ENCODE results near the gene TACC2.

GRCh38 chr10:122263971-122264370, 275.0 kb downstream of the TACC2 start:
- TF ChIP-seq ARNTL (CRISPR knock-in tag; IDR thresholded peaks at IDR 0.05; ENCODE audit: borderline replicate concordance, low read depth) = no peak
- TF ChIP-seq, protein P1, sequence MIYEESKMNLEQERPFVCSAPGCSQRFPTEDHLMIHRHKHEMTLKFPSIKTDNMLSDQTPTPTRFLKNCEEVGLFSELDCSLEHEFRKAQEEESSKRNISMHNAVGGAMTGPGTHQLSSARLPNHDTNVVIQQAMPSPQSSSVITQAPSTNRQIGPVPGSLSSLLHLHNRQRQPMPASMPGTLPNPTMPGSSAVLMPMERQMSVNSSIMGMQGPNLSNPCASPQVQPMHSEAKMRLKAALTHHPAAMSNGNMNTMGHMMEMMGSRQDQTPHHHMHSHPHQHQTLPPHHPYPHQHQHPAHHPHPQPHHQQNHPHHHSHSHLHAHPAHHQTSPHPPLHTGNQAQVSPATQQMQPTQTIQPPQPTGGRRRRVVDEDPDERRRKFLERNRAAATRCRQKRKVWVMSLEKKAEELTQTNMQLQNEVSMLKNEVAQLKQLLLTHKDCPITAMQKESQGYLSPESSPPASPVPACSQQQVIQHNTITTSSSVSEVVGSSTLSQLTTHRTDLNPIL (CRISPR knock-in tag; IDR thresholded peaks at IDR 0.05; ENCODE audit: low read depth) = no peak
- no peak for TF ChIP-seq PPARA (CRISPR knock-in tag; IDR thresholded peaks at IDR 0.05; ENCODE audit: borderline replicate concordance)
- no peak for TF ChIP-seq PATZ1 (CRISPR knock-in tag; IDR thresholded peaks at IDR 0.05; ENCODE audit: borderline replicate concordance)
- no peak for TF ChIP-seq TSHZ2 (CRISPR knock-in tag; IDR thresholded peaks at IDR 0.05)
- no peak for TF ChIP-seq TCF4 (CRISPR knock-in tag; IDR thresholded peaks at IDR 0.05; ENCODE audit: borderline replicate concordance)
- no peak for TF ChIP-seq OSR1 (CRISPR knock-in tag; IDR thresholded peaks at IDR 0.05)
- TF ChIP-seq GLIS3 (CRISPR knock-in tag; IDR thresholded peaks at IDR 0.05) = no peak
- TF ChIP-seq SNAI2 (CRISPR knock-in tag; IDR thresholded peaks at IDR 0.05) = no peak
- no peak for TF ChIP-seq BACH2 (CRISPR knock-in tag; IDR thresholded peaks at IDR 0.05; ENCODE audit: borderline replicate concordance)
- TF ChIP-seq CSDC2 (CRISPR knock-in tag; IDR thresholded peaks at IDR 0.05) = no peak
- no peak for TF ChIP-seq ESRRG (CRISPR knock-in tag; IDR thresholded peaks at IDR 0.05)

Data from SK-N-SH treated with all-trans-retinoic acid at 6 μM for 48 hours (cell line).